Measurements from ENCODE around the gene PPARA.
"Not testable (repeated sequence)": the region's sequence is repeated elsewhere in the genome, so short reads cannot be mapped to it uniquely, and the experiment has no call there.

PPARA gene

DNA sequence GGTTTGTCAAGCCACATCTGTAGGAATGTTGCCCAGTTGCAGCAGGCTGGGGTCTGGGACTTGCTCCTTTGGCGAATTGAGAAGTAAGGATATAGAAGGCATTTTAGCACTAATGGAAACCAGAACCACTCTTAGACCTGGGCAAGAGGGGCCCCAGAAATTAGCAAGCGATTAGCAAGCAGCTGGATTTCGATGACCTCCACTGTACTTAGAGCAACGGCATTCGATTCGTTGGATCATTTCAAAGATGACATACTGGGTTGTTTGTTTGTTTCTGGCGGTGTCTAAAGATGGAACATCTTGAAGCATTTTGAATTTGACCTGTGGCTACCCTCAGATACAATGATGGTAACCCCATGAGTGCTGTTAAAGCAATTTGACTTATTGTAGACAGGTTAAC is 100.9 kb downstream of the PPARA start:
- DNase-seq, result no peak

GRCh38 chr22:46251816-46252380 is 101.6 kb downstream of the PPARA start:
- no peak for DNase-seq

GRCh38 chr22:46256358-46256958 is 106.1 kb downstream of the PPARA start:
- DNase-seq, result no peak

DNA sequence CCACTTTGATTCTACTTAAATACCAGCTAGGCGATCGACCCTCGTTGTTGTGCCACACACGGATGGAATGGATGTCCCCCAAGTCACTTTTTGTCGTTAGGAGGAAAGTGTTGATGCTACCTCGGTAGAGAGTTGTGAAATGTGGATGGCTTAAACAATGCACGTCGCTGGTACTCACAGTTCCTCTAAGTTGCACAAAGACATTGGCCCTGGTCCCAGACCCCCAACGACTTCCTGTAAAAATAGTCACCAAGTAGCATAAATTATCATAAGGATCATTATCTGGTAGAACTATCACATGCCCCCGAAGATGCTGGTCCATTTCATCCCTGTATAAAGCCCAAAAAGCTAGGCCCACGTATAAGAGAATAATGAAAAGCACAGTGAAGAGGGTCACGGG is 109.0 kb downstream of the PPARA start:
- DNase-seq, result no peak

DNA sequence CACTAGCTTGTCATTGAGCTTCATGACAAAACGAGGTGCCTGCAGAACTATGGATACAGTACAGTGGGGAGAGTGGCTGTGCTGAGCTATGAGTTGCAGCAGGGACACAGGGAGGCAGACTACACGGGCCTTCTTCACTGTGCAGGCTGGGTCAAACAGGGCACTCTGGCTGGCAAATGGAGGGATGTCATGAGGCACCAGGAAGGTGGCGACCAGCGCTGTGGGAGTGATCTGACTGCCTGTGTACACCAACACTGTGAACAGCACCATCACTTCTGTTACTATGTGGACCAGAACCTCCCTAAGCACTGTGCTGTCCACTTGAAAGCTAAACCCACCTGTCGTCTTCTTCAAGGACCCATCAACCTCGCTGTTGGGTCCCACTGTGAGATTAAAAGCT is 109.7 kb downstream of the PPARA start:
- no peak for DNase-seq

GRCh38 chr22:46262449-46263215 is 112.3 kb downstream of the PPARA start:
- no peak for DNase-seq

DNA sequence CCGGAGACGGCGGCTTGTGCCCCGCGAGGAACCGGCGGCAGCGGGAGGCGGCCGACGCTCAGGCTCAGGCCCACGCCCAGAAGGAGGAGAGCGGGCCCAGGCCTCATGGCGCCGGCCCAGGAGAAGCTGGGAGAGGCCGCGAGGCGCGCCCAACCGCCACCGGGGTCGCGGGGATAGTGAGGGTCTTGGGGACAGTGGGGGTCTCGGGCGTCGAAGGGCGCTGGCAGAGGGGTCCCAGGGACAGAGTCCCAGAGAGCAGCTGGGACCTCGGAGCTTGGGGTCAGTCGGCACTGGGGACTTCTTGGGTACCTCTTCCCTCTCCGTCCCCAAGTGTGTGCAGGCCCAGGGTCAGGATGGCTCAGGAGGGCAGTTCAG is 112.9 kb downstream of the PPARA start, which contains the start of gene PKDREJ:
TSS of gene PKDREJ (minus strand) at position 128 of the 375 bp plus-strand sequence. CDS start at position 107, 21 bp downstream.
- DNase-seq, result no peak

- DNase-seq, result not testable (repeated sequence)
Observed at GRCh38 chr22:46264520-46264919, 114.2 kb downstream of the PPARA start.

GRCh38 chr22:46265627-46266026 is 115.3 kb downstream of the PPARA start:
- not testable (repeated sequence) for DNase-seq

- DNase-seq, result no peak
Observed at GRCh38 chr22:46267431-46268279, 117.3 kb downstream of the PPARA start, which contains the start of gene TTC38. Gene TTC38, plus strand, starts transcription at chr22:46268008. Its CDS starts 32 bp downstream, at chr22:46268040.

GRCh38 chr22:46269564-46269963 is 119.2 kb downstream of the PPARA start:
- DNase-seq, result no peak

- no peak for DNase-seq
Observed at GRCh38 chr22:46272196-46272595, 121.9 kb downstream of the PPARA start.

GRCh38 chr22:46272762-46273431 is 122.6 kb downstream of the PPARA start:
- no peak for DNase-seq

- DNase-seq, result no peak
Observed at GRCh38 chr22:46273432-46274148, 123.3 kb downstream of the PPARA start.

DNA sequence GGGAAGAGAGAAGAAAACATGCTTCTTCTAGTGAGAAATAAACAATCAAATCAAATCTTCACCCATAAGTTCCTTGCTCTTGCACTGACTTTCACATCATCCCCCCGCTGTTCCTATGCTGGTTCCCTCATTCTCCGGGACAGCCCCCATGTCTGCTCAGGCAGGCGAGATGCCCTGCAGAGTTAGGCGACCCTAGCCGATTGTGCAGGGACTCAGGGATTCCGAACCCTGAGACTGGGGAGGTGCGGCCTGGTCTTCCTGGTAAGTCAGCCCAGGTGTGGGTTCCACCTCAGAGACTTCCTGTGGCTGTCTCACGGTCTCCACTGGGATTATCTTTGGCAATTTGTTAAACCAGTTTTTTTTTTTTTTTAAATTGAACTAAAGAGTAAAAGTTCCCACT is 124.1 kb downstream of the PPARA start:
- DNase-seq, result no peak

DNA sequence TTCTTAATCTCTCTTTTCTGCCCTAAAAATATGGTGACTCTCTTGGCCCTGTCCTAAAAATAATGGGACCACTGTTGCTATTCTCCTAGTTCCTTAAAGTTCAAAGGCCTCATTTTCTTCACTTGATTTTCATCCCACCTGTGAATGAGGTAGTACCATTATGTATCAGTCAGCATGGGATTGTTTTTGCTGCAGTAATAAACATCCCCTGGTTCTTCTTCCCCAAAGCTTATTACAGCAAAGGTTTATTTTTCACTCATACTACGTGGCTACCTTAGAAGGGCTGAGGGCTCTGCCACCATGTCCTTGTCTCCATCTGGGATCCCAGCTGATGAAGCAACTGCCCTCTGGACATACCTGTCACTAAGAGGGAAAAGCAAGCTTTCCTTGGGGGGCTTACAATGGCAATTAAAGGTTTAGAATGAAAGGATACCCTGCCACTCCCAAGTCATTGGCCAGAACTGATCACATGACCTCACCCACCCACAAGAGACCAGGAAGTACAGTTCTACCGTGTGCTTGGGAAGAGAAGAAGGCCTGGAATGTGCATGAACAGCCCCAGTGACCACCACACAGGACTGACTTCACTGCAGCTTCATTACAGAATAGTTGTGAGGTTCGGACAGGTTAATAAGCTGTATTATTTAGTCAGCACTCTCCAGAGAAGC is 125.3 kb downstream of the PPARA start:
- DNase-seq, result no peak

GRCh38 chr22:46276563-46276962 is 126.2 kb downstream of the PPARA start:
- DNase-seq, result no peak

DNA sequence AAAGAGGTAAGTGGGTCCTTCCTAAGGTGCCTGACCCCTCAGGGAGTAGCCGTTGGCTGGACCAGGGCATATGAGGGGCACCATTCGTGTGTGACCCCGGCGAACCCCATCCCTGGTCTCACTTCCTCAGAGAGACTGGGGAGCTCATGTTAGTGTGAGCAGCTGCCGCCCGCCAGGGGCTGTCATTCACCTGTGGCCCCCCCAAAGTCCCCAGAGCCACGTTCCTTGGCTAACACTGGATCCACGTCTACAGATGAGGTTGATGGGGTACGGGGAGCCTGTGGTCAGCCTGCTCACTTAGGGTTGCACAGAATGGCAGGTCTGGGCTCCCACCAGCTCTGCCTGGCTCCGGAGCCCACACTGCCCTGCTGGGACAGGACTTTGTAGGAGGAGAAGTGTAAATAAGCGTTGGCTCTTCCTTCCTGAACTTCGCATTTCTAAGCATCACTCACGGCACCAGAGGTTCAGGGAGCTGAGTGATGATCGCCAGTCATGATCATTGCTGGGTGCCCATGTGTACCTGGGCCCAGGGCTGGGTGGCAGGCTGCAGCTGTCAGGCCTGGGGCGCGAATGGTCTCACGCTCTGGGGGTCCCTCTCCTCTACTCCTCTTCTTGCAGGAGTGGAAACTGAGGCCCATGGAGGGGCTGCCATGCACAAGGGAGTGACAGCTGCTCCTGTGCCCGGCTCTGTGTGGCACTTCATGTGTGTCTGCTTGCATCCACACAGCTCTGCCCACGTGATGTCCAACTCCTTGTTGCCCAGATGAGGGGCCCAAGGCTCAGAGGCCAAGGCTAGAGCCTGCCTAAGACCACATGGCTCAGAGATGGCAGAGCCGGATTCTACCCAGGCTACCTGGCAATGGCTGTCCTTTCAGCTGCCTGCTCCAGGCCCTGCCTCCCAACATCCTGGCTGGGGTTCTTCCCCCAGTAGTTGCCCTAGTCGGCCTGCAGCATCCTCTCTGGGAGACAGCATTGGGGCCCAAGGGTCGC is 128.6 kb downstream of the PPARA start:
- no peak for DNase-seq

DNA sequence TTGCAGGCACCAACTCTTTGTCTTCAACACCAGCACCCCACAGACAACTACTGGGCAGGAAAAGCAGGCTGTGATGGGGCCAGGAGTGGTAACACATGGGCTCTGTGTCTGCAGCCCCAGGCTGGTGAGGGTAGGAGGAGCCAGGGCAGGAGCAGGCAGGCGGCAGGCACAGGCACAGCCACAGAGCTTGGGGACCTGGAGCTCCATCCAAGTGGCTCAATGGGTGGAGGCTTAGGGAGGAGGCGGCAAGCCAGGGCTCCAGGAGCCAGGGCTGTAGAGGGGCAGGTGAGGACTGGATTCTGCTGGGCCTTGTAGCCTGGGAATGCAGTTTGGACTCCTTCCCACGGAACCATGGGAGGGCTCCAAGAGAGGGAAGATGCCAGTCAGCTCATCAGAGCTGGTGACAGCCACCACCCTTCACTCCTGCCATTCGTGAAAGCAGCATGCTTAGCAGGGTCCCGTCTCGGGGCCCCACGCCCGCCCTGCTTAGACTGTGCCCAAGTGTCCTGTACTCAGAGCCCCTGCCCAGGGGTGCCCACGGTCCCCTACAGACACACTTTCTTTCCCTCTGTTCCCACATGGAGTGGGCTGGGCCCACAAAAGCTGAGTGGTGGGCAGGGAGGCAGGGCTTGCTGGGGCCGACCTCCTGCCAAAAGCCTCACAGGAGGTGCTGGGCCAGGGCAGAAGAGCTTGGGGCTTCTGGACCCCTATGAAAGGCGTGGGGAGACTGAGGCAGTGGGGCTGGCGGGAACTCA is 129.9 kb downstream of the PPARA start:
- DNase-seq, result no peak
